OCI-M2 (cell line): Measurements from ENCODE around the gene CD8B.
"Not testable (repeated sequence)": the region's sequence is repeated elsewhere in the genome, so short reads cannot be mapped to it uniquely, and the experiment has no call there.

Experiments used
- DNase-seq: peaks from one replicate; lab custom pipeline; 2025; ENCODE audit not compliant: unreplicated experiment; lab: John Stamatoyannopoulos, UW

Gene CD8B

DNA sequence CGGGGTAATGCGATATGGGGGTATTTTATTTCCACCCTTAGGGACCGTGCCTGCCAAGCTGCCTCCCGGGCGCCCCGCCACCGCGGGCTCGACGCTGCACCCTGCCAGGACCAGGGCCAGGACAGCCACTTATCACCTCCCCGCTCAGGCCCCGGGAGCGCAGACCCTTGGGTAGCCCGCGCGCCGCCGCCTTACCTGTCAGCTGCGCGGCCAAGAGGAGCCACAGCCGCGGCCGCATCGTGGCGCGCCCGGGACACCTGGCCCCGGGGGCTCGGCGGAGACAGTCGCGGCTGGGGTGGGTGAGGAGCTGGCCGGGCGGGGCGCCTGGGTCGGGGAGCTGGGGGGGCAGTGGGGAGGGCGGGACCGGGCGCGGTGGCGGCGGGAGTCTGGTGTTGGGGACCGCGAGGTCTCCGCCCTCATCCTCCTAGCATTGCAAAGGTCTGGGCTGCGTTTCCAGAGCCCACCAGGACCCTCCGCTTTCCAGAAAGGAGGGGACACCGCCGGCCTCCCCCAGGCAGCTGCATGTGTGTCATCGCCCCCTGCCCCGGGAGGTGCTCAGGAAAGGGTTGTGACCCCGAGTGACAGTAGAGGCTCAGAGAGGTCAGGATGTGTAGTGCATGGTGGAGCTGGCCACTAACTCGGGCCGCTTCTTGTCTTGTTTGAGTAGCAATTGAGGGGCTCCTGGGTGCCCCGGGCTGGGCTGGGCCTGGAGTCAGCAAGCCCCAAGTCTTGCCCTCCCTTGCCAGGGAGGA lies at the start of gene CD8B:
Gene CD8B, minus strand, starts transcription at position 259 of the 752 bp plus-strand sequence. Its CDS starts 21 bp downstream, at position 238.
- not testable (repeated sequence) for DNase-seq

DNA sequence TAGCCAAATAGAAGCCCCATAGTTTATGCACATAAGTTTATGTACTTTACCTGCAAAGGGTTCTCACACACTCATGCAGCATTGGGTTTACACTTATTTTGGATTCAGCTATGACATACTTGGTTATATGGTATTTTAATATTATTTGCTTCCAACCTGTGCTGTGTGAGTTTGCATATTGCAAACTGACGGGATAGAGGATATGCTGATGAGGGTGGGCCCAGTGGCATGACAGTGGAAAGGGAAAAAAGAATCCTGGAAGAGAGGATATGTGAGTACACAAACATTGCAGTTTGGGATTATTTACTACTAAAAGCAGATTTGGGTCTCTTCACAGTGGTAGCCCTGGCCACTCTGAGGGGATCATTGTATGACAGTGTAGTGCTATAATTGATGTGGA lies 44.2 kb upstream of the CD8B start:
- DNase-seq: not testable (repeated sequence)

DNA sequence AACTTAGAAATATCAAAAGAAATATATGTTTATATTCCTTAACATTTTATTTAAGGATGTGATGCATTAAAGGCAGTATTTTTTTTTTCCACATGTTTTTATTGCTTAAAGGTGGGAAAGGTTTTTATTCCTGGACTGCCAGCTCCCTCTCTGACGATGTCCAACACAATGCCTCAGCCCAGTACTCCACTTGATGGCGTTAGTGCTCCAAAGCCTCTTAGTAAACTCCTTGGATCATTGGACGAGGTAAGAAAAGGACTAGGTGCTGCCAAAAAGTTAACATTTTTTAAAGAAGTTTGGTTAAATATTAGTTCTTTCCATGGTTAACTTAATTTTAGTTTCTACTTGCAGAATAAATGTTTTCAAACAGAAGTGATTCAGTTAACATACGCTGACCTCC lies 39.0 kb upstream of the CD8B start:
- DNase-seq: not testable (repeated sequence)

DNA sequence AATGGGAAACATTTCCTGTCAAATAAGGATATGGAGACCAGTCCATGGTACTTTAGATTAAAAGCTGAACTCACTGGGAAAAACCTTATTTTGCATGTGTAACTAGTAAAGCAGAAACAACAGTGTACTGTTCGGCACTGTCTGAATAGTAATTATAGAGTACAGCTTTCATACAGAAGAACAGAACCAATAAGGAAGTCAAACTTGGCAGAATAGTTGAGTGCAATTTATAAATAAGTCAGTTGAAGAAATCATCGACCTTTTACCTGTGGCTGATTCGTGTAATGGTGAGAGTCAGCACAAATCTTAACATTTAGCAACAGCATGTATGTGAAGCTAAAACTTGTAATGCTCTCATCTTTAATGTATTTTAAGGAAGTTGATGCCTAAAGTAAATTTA lies 24.3 kb upstream of the CD8B start:
- DNase-seq: not testable (repeated sequence)

DNA sequence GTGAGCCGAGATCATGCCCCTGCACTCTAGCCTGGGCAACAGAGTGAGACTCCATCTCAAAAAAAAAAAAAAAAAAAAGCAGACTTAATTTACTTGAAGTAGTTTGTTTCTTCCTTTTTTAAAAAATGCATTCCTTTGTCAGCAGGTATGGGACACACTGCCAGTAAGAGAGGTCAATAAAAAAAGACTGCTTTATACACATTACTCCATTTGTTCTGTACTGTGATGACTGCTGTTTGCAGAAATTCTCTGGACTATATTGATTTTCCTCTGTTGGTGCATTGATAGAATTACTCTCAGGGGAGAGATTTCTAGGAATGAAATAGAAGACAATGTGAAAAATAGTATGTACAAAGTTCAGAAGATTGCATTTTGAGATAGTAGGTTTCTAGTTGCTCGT lies 21.2 kb upstream of the CD8B start:
- not testable (repeated sequence) for DNase-seq

DNA sequence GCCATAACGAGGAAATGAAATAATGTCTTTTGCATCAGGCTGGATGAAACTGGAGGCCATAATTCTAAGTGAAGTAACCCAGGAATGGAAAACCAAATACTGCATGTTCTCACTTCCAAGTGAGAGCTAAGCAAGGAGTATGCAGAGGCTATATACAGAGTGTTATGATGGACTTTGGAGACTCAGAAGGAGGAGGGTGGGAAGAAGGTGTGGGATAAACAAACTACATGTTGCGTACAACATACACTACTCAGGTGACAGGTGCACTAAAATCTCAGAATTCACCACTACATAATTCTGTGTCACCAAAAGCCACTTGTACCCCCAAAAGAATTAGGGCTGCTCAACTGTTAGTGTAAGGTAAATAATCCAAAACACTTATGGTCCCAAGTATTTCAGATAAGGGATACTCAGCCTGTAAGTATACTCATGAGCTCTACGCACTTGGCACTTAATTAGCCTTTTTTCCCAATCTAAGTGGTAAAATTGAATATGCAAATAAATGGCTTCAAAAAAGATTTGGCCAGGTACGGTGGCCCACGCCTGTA lies 20.5 kb upstream of the CD8B start:
- not testable (repeated sequence) for DNase-seq

DNA sequence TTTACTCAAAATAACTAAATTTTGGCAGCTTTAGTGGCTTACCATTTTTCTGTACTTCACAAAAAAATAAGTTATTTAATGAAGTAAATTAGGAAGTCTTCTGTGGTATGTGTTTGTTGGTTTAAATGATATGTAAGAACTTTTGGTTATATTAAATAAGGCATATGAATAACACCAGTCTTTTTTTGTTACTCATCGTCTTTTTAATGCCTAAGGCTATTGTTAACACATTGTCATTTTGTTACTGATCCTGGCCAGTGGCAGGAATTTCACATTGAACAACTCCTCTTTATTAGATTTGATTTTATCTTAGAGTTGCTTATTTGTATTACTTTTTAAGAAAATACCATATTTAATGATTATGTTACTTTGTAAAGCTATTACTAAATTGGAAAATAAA lies 17.3 kb upstream of the CD8B start:
- not testable (repeated sequence) for DNase-seq

DNA sequence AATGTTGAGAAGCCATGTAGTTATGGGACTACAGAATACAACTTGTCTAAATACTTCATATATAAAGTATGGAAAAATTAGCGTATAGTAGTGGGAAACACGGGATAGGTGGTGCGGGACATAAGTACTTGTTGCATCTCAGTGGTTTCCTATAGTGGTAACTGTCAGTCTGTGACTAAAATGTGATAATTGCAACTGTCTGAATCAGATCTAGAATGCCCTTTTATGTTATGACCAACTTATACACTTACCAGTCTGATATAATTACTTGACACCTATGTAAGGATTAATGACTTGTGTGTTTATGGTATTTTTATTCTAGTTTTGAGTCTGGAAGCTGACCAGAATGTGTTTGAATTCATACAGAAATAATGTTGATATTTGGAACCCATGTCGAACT lies 9.3 kb upstream of the CD8B start:
- DNase-seq: not testable (repeated sequence)

DNA sequence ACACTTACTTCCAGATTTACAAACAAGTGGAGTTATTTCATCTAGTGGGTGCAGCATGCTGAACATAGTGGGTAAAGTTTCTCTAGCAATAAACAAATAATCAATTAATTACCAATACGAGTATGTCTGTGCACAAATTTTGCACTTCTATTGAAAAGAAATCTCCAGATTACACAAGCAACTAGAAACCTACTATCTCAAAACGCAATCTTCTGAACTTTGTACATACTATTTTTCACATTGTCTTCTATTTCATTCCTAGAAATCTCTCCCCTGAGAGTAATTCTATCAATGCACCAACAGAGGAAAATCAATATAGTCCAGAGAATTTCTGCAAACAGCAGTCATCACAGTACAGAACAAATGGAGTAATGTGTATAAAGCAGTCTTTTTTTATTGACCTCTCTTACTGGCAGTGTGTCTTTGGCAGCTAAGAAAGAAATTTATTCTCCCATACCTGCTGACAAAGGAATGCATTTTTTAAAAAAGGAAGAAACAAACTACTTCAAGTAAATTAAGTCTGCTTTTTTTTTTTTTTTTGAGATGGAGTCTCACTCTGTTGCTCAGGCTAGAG lies 7.3 kb upstream of the CD8B start:
- DNase-seq: not testable (repeated sequence)

DNA sequence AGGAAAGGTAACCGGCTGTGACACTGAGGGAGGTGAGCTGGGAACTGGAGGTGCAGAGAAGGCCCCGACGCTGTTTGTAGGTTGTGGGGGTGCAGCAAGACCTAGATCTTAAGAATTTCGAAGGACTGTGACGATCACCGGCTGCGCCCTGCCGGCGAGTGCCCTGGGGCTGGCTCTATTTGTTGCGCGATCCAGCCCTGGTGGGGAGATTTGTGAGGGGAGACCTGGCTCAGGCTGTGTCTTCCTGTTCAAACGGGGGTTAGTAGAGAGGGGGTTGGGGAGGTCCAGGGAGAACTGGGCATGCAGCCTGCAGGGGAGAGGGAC lies 656 bp upstream of the CD8B start:
- DNase-seq: not testable (repeated sequence)

DNA sequence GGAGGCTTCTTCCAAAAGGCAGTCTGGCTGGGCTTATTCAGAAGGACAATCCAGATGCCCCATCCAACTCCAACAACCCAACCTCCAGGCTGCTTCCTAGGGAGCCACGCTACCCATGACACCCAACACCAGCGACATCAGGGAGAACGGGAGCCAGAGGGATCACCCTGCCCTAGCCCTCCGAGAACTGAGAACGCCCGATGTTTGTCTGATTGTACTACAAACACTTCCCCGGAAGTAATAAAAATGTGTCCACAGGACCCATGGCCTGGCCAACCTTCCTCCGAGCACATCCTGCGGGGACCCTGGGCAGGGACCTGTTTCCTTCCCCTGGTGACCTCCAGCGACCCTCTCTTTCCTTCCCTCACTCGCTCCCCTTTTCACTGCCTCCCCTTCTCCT lies 511 bp downstream of the CD8B start:
- DNase-seq: not testable (repeated sequence)

DNA sequence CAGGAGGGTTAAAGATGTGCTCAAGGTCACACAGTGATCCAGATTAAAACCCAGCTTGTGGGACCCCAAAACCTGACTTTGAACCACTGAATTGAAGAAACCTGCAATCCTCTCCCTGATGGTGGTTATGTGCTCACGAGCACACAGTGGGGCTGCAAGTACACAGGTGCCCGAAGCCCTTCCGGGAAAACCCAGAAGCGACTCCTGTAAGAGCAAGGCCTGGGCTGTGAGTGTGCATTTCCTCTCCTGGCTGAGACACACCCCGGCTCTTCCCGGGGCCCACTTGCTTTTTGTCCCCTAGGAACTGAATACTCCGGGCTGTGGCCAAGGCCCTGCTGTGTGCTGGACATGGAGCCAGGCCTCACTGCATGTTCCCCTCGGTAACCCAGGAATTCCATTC lies 1.1 kb downstream of the CD8B start:
- DNase-seq: not testable (repeated sequence)

DNA sequence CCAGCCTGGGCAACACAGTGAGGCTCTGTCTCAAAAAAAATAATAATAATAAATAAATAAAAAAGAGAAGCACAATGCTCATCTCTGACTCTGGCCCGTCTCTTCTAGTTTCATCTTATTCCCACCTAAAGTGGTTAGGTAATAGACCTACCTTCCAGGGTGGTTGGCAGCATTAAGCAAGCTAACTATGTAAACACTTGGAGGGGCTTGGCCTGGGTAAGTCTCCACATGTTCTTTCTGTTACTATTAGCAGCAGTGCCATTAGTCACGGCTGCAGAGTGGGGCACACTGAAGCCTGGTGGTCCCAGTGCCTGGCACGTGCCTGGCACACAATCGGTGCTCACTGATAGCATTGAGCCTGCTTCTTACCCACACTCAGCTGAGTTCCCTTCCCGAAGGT lies 4.0 kb downstream of the CD8B start:
- not testable (repeated sequence) for DNase-seq

DNA sequence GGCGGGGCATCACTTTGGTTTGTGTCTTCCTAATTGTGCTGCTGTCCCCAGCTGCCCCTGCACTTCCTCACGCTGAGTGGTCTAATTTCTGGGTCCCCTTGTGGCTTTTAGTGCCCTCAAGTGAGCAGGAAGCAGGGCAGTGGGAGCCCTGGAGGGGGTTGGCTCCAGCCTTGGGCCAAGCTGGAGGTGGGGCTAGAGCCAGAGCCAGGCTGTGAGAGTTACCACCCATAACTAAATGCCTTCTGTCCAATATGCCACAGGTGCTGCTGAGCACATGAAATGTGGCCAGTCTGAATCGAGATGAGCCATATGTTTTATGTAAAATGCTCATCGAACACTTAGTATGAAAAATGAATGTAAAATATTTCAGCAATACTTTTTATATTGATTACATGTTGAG lies 5.2 kb downstream of the CD8B start:
- not testable (repeated sequence) for DNase-seq

DNA sequence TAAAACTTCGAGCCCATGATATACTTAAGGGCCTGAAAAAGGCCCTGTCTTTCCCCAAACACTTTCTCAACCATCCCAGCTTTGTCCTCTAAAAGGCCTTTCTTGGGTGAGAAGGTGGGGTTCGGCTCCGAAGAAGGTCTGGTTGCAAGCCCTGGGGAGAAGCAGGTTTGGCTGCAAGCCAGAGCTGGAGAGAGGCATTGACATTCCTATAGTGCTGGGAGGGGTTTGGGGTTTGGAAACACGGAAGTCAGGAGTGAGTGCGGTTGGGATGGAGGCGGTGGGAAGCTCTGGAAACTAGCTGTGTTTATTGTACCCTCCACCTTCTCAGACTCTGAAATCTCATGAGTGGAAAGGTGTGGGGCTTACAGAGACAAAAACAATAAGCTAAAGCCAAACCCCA lies 5.7 kb downstream of the CD8B start:
- not testable (repeated sequence) for DNase-seq

DNA sequence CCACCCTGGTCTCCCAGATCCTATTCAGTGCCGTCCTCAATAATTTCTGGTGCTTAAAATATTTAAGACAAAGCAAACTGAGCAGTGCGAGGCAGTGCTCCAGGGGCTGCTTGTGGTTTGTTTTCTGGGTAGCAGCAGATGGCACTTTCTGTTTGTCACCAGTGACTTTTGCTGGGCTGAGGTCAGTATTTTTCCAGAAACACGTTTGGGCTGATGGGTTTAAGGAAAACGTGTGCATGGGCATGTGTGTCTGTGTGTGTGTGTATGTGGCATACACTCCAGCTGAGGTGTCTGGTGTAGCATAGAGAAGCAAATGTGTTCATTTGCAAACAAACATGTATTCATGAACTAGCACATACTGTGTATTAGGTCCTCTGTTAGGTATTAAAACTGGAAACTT lies 10.1 kb downstream of the CD8B start:
- DNase-seq: not testable (repeated sequence)

DNA sequence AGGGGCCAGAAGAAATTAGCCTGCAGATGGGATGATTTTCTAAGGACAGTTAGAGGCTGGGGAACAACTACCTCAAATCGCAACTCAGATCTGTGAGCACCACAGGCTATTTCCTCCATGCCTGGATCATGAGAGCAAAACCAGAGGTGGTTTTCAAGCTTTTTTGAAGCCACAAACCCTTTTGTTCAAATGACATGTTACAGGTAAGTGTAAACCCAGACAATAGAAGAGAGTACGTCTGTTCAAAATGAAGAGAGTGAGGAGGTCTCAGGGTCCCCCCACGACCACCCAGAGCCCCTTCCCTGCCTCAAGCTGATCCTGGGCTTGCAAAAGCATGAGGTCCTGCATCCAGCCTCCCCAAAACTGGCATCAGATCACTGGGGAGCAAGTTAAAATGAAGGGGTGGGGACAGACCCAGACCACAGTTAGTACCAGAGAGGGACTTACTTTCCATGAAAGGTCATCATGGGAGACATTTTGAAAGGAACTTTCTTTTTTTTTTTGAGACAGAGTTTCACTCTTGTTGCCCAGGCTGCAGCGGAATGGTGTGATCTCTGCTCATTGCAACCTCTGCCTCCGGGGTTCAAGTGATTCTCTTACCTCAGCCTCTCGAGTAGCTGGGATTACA lies 19.0 kb downstream of the CD8B start:
- DNase-seq: not testable (repeated sequence)

DNA sequence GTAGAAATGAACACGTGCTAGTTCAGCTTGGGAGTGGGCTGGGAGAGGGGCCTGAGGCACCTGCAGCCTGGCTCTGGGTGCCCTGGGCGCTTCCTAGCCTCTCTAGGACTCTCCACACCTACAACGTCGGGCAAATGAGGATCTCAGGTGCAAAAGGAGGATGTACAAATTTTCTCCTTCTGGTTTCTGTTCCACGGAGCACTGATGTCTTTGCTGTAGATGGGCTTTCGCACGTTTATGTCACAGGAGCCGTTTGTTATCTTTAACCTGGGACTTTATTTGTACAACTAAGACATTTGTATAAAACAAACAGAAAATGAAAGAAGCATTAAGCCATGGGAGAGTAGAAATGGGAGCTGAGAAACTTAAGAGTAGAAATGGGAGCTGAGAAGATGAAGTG lies 20.4 kb downstream of the CD8B start:
- DNase-seq: not testable (repeated sequence)

DNA sequence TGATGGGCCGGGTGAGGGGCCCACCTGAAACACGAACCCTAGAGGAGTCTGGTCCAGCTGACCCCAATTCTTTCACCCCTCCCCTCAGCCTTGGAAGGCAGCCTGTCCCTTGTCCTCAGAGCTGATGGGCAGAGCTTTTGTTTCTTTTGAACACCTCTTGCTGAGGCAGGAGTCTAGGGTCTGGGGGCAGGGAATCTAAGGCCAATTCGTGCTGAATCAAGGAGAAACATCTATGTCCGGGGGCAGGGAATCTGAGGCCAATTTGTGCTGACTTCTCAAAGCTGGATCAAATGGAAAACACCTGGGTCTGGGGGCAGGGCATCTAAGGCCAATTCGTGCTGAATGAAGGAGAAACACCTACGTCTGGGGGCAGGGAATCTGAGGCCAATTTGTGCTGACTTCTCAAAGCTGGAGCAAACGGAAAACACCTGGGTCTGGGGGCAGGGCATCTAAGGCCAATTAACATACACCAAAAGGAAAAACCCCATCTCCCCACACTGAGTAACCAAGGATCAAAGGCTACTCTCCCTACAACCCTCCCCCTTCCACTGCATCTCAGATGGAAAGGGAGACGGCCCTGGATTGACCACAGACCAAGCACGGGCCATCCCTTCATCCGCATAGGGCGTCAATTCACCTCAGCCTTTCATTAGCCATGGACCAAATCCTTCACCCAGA lies 21.7 kb downstream of the CD8B start:
- not testable (repeated sequence) for DNase-seq

DNA sequence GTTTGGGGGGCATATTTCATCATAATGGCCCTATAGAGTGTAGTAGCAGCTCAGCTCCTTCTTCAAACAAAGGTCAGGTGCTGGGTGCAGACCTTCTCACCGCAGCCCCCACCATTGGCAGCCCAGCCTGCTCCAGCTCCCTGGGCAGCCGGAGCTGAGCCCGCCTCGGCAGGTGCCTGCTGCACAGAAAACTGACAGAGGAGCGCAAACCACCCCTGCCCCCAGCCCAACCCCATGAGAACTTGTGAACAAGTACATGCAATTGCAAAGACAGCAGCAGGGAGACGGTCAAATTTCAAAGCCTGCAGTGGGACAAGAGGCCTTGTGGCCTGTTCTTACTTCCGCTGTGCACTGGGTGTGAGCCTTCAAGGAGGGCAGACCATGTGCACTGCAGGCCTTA lies 22.2 kb downstream of the CD8B start:
- not testable (repeated sequence) for DNase-seq

DNA sequence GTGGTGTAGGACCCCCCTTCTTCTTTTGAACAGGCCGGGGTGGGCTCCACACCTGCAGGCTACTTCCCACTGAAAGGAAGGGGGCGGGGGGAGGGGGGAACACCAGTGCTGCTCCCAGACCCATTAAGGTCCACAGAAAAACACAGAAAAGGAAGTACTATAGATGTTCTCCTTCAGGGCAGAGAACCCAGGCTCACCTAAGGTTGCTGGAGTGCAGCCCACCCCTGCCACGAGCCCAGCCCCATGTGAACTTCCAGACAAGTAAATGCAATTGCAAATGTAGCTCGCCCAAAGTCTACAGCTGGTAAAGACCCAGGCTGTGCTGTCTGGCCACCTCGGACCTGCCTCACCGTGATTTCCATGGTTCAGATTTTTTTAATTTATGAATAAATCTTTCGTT lies 24.0 kb downstream of the CD8B start:
- not testable (repeated sequence) for DNase-seq
